ENCODE data around the gene GALNT10.

DNA sequence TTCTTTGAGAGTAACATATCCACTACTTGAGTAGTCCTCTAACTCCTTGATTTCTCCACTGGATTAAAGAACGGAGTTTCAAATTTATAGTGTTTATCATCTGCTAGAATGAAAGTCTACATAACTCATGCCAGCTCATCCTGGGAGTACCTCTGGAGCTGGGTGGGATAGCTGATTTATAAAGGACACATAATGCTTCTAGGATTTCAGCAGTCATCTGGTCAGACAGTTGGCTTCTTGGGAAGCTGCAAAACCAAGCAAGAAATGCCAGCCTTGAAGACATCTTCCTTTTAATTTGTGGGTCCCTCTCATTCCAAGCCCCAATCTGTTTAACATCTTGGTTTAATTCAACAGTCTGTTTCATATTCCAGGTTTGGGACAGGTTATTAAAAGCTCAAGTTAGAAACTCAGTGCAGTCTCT lies 3.2 kb downstream of the GALNT10 start:
- no peak for TF ChIP-seq POLR2A (IDR thresholded peaks at IDR 0.05)
- TF ChIP-seq, protein P1, sequence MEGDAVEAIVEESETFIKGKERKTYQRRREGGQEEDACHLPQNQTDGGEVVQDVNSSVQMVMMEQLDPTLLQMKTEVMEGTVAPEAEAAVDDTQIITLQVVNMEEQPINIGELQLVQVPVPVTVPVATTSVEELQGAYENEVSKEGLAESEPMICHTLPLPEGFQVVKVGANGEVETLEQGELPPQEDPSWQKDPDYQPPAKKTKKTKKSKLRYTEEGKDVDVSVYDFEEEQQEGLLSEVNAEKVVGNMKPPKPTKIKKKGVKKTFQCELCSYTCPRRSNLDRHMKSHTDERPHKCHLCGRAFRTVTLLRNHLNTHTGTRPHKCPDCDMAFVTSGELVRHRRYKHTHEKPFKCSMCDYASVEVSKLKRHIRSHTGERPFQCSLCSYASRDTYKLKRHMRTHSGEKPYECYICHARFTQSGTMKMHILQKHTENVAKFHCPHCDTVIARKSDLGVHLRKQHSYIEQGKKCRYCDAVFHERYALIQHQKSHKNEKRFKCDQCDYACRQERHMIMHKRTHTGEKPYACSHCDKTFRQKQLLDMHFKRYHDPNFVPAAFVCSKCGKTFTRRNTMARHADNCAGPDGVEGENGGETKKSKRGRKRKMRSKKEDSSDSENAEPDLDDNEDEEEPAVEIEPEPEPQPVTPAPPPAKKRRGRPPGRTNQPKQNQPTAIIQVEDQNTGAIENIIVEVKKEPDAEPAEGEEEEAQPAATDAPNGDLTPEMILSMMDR (IDR thresholded peaks at IDR 0.05) = no peak

Measured in lower leg skin (tissue), 3 donors.